ENCODE data around the gene CD22. TPM values are rescaled to one million over a fixed set of nuclear protein-coding genes. Genes with fewer than 3 reads are reported as not detected.

The CD22 gene
- total and polyA plus RNA-seq, 2 of the 4 experiments (the other 2 are of a cell fraction), result 0.18 to 0.22 TPM

DNA sequence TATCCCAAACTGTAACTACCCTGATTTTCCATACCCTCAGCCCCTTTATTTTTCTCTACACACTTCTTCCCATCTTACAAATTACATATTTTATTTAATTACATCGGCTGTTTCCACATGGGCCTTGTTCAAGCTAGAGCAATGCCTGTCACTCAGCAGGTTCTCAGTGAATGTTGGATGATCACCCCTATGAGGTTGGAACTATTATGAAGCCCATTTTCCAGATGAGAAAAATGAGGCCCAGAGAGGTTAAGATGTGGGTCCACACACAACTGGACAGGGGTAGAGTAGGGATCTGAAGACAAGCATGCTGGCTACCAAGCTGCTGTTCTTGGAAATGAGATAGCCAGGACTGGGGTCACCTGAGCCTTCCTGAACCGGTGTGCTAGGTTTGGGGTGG is 27.0 kb upstream of the CD22 start:
- Histone ChIP-seq H3K79me1 (ENCODE audit: low read depth in 1 of 2, low read length in 2 of 2) (no peaks in the 10 kb centered on the region), H3K9me1 (ENCODE audit: insufficient read depth, low read length) (peaks cover 15% of the 10 kb centered on the region), H4K91ac (ENCODE audit: insufficient read depth, low read depth, low read length) (no peak overlapping the region), H2BK20ac (ENCODE audit: low read depth, low read length) (no peak overlapping the region), H3K23ac (ENCODE audit: low read depth, low read length) (no peak overlapping the region), H4K8ac (ENCODE audit: low read depth in 2 of 2, low read length in 2 of 2) (no peak overlapping the region), H3K27me3 (ENCODE audit: control insufficient read depth, insufficient read depth, low read length) (peaks cover 4% of the 10 kb centered on the region), H3K9ac (ENCODE audit: low read depth, low read length) (no peak overlapping the region), H3K18ac (ENCODE audit: low read depth, low read length) (no peak overlapping the region), H3K27ac (ENCODE audit: insufficient read depth, low read length) (no peak overlapping the region), H3K14ac (replicated peaks; ENCODE audit: low read depth, low read length) (no peak overlapping the region), H3K36me3 (ENCODE audit: control insufficient read depth, insufficient read depth, low read length) (no peaks in the 10 kb centered on the region), H3K9me3 (ENCODE audit: control insufficient read depth, insufficient read depth, low read length) (no peaks in the 10 kb centered on the region), H3K4ac (ENCODE audit: low read depth, low read length) (no peak overlapping the region), H2AK5ac (ENCODE audit: low read depth, low read length) (no peak overlapping the region), H3K4me3 (ENCODE audit: insufficient read depth, low read depth, low read length) (no peak overlapping the region), H2BK15ac (ENCODE audit: low read depth, low read length) (no peak overlapping the region), H4K5ac (ENCODE audit: low read depth, low read length) (no peak overlapping the region), H2BK5ac (ENCODE audit: low read depth, low read length, poor library complexity, severe bottlenecking) (no peak overlapping the region), H2AK9ac (replicated peaks; ENCODE audit: low read depth, low read length, poor library complexity) (no peak overlapping the region), H3K4me1 (ENCODE audit: control insufficient read depth, insufficient read depth, low read length) (no peaks in the 10 kb centered on the region), H2BK120ac (ENCODE audit: low read depth, low read length) (no peak overlapping the region), H3K4me2 (ENCODE audit: low read depth, low read length) (no peak overlapping the region), H3K56ac (ENCODE audit: extremely low read depth, insufficient read depth, low read length) (no peak overlapping the region), H4K20me1 (ENCODE audit: insufficient read depth, low read length) (no peaks in the 10 kb centered on the region), H2AFZ (replicated peaks; ENCODE audit: low read length, poor library complexity) (peak overlapping the region; percentile 14)
- no peak for DNase-seq
- ATAC-seq (ENCODE audit: low read depth), result no peak
- 100% methylated on average over 1 of the region's 2 CpGs; no CpG with 5 or more reads in 1 of the 2 experiments for WGBS, 2 experiments (ENCODE audit: extremely low coverage in 2 of 2, insufficient read length in 1 of 2)
- ChIA-PET POLR2A (ENCODE audit: unreplicated experiment) (no interaction called here), CTCF (no interaction called here)
- BruUV-seq (replicated peaks), result no TSS peak
- dilution Hi-C loops (cut with HindIII; ENCODE audit: low sequenced_read_pairs, unreplicated experiment), result no loop called here
- in situ Hi-C loops (cut with MboI; ENCODE audit: low sequenced_read_pairs), result no loop called here
- TF ChIP-seq SMC3 (IDR thresholded peaks at IDR 0.05; ENCODE audit: low read depth, low read length) (no peak), RAD21 (IDR thresholded peaks at IDR 0.05; ENCODE audit: low read length) (no peak), MAFK (IDR thresholded peaks at IDR 0.05; ENCODE audit: low read depth, low read length) (no peak), MAZ (IDR thresholded peaks at IDR 0.05; ENCODE audit: borderline replicate concordance, low read depth, low read length) (no peak), NFE2L2 (IDR thresholded peaks at IDR 0.05; ENCODE audit: low read depth, low read length) (no peak), RCOR1 (IDR thresholded peaks at IDR 0.05; ENCODE audit: insufficient replicate concordance, low read length) (no peak)
- intact Hi-C loops (cut with micrococcal nuclease), result no loop called here

Data from IMR-90 (cell line).